Measurements from ENCODE around the gene PHKA1. TPM values are rescaled to one million over a fixed set of nuclear protein-coding genes. Genes with fewer than 3 reads are reported as not detected.

The PHKA1 gene
- total and polyA plus RNA-seq, 7 donors, result 14.7 to 112 (median 54.4) TPM

DNA sequence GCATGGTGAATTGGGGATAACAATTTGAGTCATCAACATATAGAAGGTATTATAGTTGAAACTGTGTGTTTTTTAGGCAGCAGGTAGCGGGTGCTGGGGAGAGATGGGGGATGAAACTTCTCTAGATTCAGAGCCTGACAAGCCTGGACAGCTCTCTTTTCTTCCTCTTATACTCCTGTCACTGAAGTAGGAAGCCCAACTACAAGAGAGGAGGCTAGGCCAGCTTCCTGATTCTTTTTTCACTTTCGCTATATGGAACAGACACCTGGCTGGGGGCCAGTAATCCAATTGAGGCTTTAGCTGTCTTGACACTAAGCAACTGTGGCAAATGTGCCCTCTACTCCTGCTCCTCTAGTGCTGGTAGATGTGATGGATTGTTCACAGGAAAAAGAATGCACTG is 69.2 kb downstream of the PHKA1 start:
- Histone ChIP-seq H3K4me1 (no peaks in the 10 kb centered on the region), H3K4me3 (no peak overlapping the region), H3K27ac (no peak overlapping the region), H3K27me3 (ENCODE audit: insufficient read depth in 3 of 3, low read length in 2 of 3) (peaks cover 0 to 16% (median 0%) of the 10 kb centered on the region in 3 donors), H3K9me3 (no peaks in the 10 kb centered on the region), H3K36me3 (ENCODE audit: insufficient read depth in 1 of 2, low read depth in 1 of 2) (peaks cover 2 to 18% of the 10 kb centered on the region in 2 donors)
- TF ChIP-seq, protein P1, sequence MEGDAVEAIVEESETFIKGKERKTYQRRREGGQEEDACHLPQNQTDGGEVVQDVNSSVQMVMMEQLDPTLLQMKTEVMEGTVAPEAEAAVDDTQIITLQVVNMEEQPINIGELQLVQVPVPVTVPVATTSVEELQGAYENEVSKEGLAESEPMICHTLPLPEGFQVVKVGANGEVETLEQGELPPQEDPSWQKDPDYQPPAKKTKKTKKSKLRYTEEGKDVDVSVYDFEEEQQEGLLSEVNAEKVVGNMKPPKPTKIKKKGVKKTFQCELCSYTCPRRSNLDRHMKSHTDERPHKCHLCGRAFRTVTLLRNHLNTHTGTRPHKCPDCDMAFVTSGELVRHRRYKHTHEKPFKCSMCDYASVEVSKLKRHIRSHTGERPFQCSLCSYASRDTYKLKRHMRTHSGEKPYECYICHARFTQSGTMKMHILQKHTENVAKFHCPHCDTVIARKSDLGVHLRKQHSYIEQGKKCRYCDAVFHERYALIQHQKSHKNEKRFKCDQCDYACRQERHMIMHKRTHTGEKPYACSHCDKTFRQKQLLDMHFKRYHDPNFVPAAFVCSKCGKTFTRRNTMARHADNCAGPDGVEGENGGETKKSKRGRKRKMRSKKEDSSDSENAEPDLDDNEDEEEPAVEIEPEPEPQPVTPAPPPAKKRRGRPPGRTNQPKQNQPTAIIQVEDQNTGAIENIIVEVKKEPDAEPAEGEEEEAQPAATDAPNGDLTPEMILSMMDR (IDR thresholded peaks at IDR 0.05), result no peak
- WGBS, 3 donors, result 68 to 87% (median 84%) methylated on average over 2 of the region's 2 CpGs
- DNase-seq (no peak), ATAC-seq (no peak)
- intact Hi-C loops (cut with DNase I), result no loop called here

DNA sequence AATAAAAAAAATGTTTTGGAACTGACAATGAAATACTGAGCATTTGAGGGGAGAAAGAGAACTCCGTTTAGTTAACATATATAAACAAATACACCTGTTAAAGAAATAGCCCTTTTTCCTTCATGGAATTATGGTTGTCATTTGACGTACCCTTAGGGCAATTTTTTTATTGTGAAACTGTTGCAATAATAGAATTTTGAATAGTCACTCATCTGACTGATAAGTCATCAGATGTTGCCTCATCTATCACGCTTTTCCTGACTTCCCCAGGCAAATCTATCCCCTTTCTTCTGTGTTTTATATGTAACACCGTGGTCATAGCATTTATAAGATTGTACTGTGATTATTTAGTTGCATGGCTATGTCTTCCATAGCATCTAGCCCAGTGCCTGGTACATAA is 72.5 kb downstream of the PHKA1 start:
- Histone ChIP-seq H3K4me3 (no peak overlapping the region), H3K9me3 (no peaks in the 10 kb centered on the region), H3K36me3 (ENCODE audit: insufficient read depth in 1 of 2, low read depth in 1 of 2) (peaks cover 2 to 7% of the 10 kb centered on the region in 2 donors), H3K27me3 (ENCODE audit: insufficient read depth in 3 of 3, low read length in 2 of 3) (peaks cover 0 to 3% (median 0%) of the 10 kb centered on the region in 3 donors), H3K27ac (no peak overlapping the region), H3K4me1 (no peaks in the 10 kb centered on the region)
- ATAC-seq (no peak), DNase-seq (no peak)
- WGBS, 3 donors, result 68 to 97% (median 95%) methylated on average over 4 of the region's 4 CpGs
- intact Hi-C loops (cut with DNase I), result no loop called here
- TF ChIP-seq, protein P1 (IDR thresholded peaks at IDR 0.05), result no peak

DNA sequence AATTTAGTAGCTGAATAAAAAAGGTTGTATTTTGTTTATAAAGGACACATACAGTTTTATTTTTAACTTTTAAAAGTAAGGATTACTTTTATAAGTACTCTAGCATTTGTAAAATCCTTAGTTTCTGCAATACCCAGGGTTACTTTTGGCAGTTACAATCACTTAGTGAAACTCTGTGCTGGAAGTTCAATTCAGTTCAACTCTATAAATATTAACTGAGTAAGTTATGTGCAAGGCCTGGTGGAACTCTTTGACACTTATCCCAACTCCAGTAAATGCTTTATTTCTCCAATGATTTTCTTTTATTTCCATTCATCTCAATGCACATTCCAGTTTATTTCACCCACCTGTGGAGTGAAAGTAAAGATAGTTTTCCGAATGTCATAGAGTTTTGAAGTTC is 78.2 kb downstream of the PHKA1 start:
- WGBS, 3 donors, result 73 to 100% (median 89%) methylated on average over 1 of the region's 1 CpG
- no peaks in the 10 kb centered on the region for H3K27me3 ChIP-seq (ENCODE audit: insufficient read depth in 3 of 3, low read length in 2 of 3)
- no peak overlapping the region for H3K4me3 ChIP-seq
- TF ChIP-seq, protein P1 (IDR thresholded peaks at IDR 0.05), result no peak
- no peaks in the 10 kb centered on the region for H3K4me1 ChIP-seq
- intact Hi-C loops (cut with DNase I), result no loop called here
- no peak overlapping the region for H3K27ac ChIP-seq
- DNase-seq (no peak), ATAC-seq (peak in 2 of 4 donors; percentile 73 to 74)
- no peaks in the 10 kb centered on the region for H3K9me3 ChIP-seq
- peaks cover 0 to 11% of the 10 kb centered on the region in 2 donors for H3K36me3 ChIP-seq (ENCODE audit: insufficient read depth in 1 of 2, low read depth in 1 of 2)

DNA sequence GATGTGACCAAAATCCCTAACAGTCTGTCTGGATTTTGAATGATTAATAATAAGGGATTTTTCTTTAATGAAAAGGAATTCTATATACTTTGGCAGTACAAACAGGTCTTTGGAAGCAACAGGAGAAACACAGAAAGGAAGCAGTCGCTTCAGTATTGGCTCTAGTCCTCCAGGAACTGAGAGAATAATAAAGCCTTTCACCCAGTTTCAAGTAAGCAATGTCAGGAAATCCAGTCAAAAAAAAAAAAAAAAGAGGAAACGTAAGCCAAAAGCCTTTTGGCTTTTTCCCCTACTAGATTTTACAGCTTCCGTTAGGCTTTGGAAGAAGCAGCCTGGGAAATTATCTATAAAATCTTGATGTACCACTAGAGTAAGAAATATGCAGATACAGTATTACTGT is 79.8 kb downstream of the PHKA1 start:
- no peaks in the 10 kb centered on the region for H3K4me1 ChIP-seq
- no peak overlapping the region for H3K27ac ChIP-seq
- intact Hi-C loops (cut with DNase I), result no loop called here
- H3K9me3 ChIP-seq, result no peaks in the 10 kb centered on the region
- TF ChIP-seq, protein P1 (IDR thresholded peaks at IDR 0.05), result no peak
- no peak for ATAC-seq
- no peaks in the 10 kb centered on the region for H3K27me3 ChIP-seq (ENCODE audit: insufficient read depth in 3 of 3, low read length in 2 of 3)
- no peak for DNase-seq
- H3K36me3 ChIP-seq (ENCODE audit: insufficient read depth in 1 of 2, low read depth in 1 of 2), result peaks cover 0 to 11% of the 10 kb centered on the region in 2 donors
- 29 to 35% (median 32%) methylated on average over 3 of the region's 3 CpGs for WGBS, 3 donors
- H3K4me3 ChIP-seq, result no peak overlapping the region

DNA sequence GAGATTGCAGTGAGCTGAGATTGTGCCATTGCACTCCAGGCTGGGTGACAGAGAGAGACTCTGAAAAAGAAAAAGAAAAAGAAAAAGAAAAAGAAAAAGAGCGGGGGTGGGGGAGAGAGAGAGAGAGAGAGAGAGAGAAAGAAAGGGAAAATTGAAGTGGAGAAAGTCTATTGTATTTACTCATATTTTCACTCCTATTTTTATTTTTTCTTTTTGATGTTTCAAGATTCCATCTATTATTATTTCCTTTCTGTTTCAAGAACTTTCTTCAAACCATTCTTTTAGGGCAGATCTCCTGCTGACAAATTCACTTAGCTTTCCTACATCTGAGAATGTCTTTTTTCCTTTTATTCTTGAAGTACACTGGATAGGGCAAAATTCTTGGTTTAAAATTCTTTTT is 83.9 kb downstream of the PHKA1 start:
- ATAC-seq (no peak), DNase-seq (no peak)
- Histone ChIP-seq H3K27ac (no peak overlapping the region), H3K27me3 (ENCODE audit: insufficient read depth in 3 of 3, low read length in 2 of 3) (peaks cover 0 to 5% (median 0%) of the 10 kb centered on the region in 3 donors), H3K36me3 (ENCODE audit: insufficient read depth in 1 of 2, low read depth in 1 of 2) (peaks cover 0 to 24% of the 10 kb centered on the region in 2 donors), H3K4me1 (no peaks in the 10 kb centered on the region), H3K9me3 (no peaks in the 10 kb centered on the region), H3K4me3 (no peak overlapping the region)
- WGBS, 3 donors, result 65 to 95% (median 92%) methylated on average over 1 of the region's 1 CpG
- intact Hi-C loops (cut with DNase I), result no loop called here
- TF ChIP-seq, protein P1 (IDR thresholded peaks at IDR 0.05), result no peak

Measured in psoas muscle (tissue), 8 donors.